Panc1 (cell line): ENCODE measurements around the gene ATXN10. TPM values are rescaled to one million over a fixed set of nuclear protein-coding genes. Genes with fewer than 3 reads are reported as not detected.

Experiments
- ATAC-seq: fragments of 200-7000 bp; cut with Tn5 transposase; 2 replicates; pipeline ENCODE4 v1.9.1; 2020; ENCODE audit warnings: mild to moderate bottlenecking, moderate library complexity
- BruUV-seq: library from RNA; stranded (reverse); fragments of 400-500 nt; replicated peaks from 2 replicates; lab custom pipeline; 2021; lab: Mats Ljungman, UMichigan
- CTCF ChIA-PET: fragments of 300-600 bp; sonication (Branson Sonifier 250); formaldehyde crosslinking; loops from one replicate; lab custom pipeline; 2022; ENCODE audit warnings: antibody characterized with exemption; lab: Charles Lee
- POLR2A ChIA-PET: fragments of 300-600 bp; sonication (Branson Sonifier 250); formaldehyde crosslinking; loops from one replicate; lab custom pipeline; 2022; ENCODE audit warnings: antibody characterized with exemption; lab: Charles Lee
- DNase-seq: peaks from one replicate; pipeline ENCODE4 v3.0.0-alpha.2; 2010; ENCODE audit warnings: low read depth, low spot score
- H3K27ac ChIP-seq: 2 replicates; pipeline ENCODE4 v1.5.1; 2011; ENCODE audit warnings: mild to moderate bottlenecking, low read length, inconsistent platforms
- H3K27me3 ChIP-seq: fragments of 200-500 bp; sonication (Bioruptor generic); 2 replicates; pipeline ENCODE4 v1.6.0; 2014; ENCODE audit warnings: low read length, inconsistent platforms; ENCODE audit not compliant: control insufficient read depth, insufficient read depth
- H3K36me3 ChIP-seq: fragments of 200-500 bp; sonication (Bioruptor generic); 2 replicates; pipeline ENCODE4 v1.5.1; 2014; ENCODE audit warnings: inconsistent platforms, mild to moderate bottlenecking, low read length, moderate library complexity; ENCODE audit not compliant: control insufficient read depth, insufficient read depth
- H3K4me1 ChIP-seq: 2 replicates; pipeline ENCODE4 v1.5.1; 2011; ENCODE audit warnings: inconsistent platforms, mild to moderate bottlenecking, low read length, moderate library complexity; ENCODE audit not compliant: control insufficient read depth, insufficient read depth
- H3K4me3 ChIP-seq, 2 experiments: 2 replicates each; pipeline ENCODE4 v1.5.1; 2011 to 2012; ENCODE audit warnings: low read depth in 2 of 2, low read length in 2 of 2, mild to moderate bottlenecking in 2 of 2, inconsistent platforms in 1 of 2, moderate library complexity in 1 of 2
- H3K9me3 ChIP-seq: fragments of 200-500 bp; sonication (Bioruptor generic); 2 replicates; pipeline ENCODE4 v1.5.1; 2014; ENCODE audit warnings: low read depth, mild to moderate bottlenecking, inconsistent platforms, low read length, moderate library complexity; ENCODE audit not compliant: control insufficient read depth, insufficient read depth
- POLR2AphosphoS5 ChIP-seq: IDR thresholded peaks from 2 replicates; pipeline ENCODE4 v1.6.1; 2012; ENCODE audit warnings: mild to moderate bottlenecking, low read depth, low read length, moderate library complexity
- SIN3A ChIP-seq: IDR thresholded peaks from 2 replicates; pipeline ENCODE4 v1.6.1; 2012; ENCODE audit warnings: low read depth, mild to moderate bottlenecking, low read length, moderate library complexity, borderline replicate concordance; ENCODE audit not compliant: insufficient read depth
- TCF7L2 ChIP-seq: IDR thresholded peaks from 2 replicates; pipeline ENCODE4 v1.6.1; 2011; ENCODE audit warnings: mild to moderate bottlenecking, low read depth, low read length, inconsistent platforms
- in situ Hi-C: cut with HindIII; loops from 2 replicates; pipeline ENCODE4 v1.10.0; 2016; ENCODE audit warnings: low sequenced_read_pairs, low pct_unique_long_range_greater_than_20kb
- intact Hi-C: fragments of 100-400 bp; cut with micrococcal nuclease; formaldehyde crosslinking; loops from one replicate; pipeline ENCODE4 v1.10.0; 2022; ENCODE audit not compliant: unreplicated experiment
- total RNA-seq: library from RNA; stranded (reverse); gene quantifications from one replicate; pipeline ENCODE4 v1.2.1, GENCODE V29; 2021; ENCODE audit not compliant: unreplicated experiment
- TF ChIP-seq, protein P1 (sequence below), 2 experiments: IDR thresholded peaks; 2 replicates each; pipeline ENCODE4 v1.6.1; 2011 to 2012; ENCODE audit warnings: low read depth in 2 of 2, control low read depth in 1 of 2, low read length in 1 of 2, mild to moderate bottlenecking in 1 of 2, moderate library complexity in 1 of 2; ENCODE audit not compliant: insufficient read depth in 1 of 2
- TF ChIP-seq, protein P2 (sequence below): fragments of 450-650 bp; IDR thresholded peaks from 2 replicates; pipeline ENCODE4 v1.5.1; 2017; ENCODE audit warnings: mild to moderate bottlenecking

ATXN10 gene
- total RNA-seq, 1 experiment from 2014 or later = 184 TPM

DNA sequence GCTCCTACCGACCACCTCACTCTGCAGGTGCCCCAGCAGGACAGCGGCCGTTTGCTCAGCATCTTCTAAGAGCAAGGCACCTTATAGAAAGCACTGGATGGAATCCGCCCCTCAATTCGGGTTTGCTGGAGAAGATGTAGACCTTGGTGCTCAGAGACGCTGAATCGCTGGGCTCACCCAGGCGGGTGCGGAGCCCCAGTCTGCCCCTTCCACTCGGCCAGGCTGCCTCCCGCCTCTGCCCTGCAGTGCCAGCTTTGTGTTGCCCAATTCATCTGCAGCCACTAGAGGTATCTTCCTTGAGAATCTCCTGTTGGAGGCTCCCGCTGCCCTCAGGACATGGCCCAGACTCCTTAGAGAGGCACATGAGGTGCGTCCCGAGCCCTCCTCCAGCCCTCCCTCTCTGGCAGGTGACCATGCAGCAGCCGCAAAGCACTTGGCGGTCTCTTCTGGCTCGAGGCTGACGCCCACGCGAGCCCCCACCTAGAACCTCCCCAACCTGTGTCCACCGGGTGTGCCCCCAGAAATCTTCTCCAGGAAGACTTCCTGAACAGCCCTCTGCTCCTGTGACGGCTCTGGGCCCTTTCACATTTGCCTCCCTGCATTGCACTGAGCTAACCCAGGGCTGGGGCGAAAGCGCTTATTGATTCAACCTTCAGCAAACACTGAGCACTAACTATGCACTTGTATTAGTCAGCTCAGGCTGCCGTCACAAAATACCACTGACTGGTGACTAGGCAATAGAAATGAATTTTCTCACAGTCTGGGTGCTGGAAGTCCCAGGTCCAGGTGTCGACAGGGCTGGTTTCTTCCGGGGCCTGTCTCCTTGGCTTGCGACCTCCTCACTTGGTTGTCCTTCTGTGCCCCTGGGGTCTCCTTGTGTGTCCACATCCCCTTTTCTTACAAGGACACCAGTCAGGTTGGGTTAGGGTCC is 187.9 kb downstream of the ATXN10 start:
- CTCF ChIA-PET = interaction anchor here (0.5 kb wide), 1 partner anchor 106 kb away, joined by 9 read pairs; no protein-coding TSS in a partner anchor

DNA sequence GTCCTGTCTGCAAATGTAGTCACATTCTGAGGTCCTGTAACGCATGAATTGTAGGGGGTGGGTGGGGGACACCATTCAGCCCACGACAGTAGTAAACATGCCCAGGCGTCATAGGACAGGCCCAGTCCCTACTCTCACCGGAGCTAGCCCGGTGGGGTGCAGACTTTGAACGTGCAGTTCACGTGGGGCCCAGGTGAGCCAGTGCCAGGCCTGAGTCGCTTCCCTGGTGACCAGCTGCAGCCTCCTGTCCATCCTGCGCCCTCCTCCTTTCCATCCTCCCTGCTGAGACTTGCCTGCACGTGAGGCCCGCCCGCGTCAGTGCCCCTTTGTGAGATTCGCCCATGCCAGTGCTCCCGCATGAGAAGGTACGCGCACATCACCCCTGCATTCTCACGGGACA is 188.6 kb downstream of the ATXN10 start:
- Histone ChIP-seq H3K36me3 (no peaks in the 10 kb centered on the region), H3K27ac (no peak overlapping the region), H3K27me3 (no peaks in the 10 kb centered on the region), H3K9me3 (no peaks in the 10 kb centered on the region), H3K4me3 (no peak overlapping the region), H3K4me1 (0 out of 2 replicates have a peak, but pooled peaks cover 3% of the 10 kb centered on the region)
- ChIA-PET CTCF (no interaction called here), POLR2A (no interaction called here)
- in situ Hi-C loops (no loop called here), intact Hi-C loops (loop anchor here (10.0 kb wide), 1 partner anchor 65 kb away; no protein-coding TSS in a partner anchor)
- TF ChIP-seq TCF7L2 (no peak), POLR2AphosphoS5 (no peak), SIN3A (no peak)
- TF ChIP-seq, protein P1, sequence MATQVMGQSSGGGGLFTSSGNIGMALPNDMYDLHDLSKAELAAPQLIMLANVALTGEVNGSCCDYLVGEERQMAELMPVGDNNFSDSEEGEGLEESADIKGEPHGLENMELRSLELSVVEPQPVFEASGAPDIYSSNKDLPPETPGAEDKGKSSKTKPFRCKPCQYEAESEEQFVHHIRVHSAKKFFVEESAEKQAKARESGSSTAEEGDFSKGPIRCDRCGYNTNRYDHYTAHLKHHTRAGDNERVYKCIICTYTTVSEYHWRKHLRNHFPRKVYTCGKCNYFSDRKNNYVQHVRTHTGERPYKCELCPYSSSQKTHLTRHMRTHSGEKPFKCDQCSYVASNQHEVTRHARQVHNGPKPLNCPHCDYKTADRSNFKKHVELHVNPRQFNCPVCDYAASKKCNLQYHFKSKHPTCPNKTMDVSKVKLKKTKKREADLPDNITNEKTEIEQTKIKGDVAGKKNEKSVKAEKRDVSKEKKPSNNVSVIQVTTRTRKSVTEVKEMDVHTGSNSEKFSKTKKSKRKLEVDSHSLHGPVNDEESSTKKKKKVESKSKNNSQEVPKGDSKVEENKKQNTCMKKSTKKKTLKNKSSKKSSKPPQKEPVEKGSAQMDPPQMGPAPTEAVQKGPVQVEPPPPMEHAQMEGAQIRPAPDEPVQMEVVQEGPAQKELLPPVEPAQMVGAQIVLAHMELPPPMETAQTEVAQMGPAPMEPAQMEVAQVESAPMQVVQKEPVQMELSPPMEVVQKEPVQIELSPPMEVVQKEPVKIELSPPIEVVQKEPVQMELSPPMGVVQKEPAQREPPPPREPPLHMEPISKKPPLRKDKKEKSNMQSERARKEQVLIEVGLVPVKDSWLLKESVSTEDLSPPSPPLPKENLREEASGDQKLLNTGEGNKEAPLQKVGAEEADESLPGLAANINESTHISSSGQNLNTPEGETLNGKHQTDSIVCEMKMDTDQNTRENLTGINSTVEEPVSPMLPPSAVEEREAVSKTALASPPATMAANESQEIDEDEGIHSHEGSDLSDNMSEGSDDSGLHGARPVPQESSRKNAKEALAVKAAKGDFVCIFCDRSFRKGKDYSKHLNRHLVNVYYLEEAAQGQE (IDR thresholded peaks at IDR 0.05; ENCODE audit: insufficient read depth in 1 of 2, low read depth in 2 of 2, low read length in 1 of 2) = no peak
- TF ChIP-seq, protein P2, sequence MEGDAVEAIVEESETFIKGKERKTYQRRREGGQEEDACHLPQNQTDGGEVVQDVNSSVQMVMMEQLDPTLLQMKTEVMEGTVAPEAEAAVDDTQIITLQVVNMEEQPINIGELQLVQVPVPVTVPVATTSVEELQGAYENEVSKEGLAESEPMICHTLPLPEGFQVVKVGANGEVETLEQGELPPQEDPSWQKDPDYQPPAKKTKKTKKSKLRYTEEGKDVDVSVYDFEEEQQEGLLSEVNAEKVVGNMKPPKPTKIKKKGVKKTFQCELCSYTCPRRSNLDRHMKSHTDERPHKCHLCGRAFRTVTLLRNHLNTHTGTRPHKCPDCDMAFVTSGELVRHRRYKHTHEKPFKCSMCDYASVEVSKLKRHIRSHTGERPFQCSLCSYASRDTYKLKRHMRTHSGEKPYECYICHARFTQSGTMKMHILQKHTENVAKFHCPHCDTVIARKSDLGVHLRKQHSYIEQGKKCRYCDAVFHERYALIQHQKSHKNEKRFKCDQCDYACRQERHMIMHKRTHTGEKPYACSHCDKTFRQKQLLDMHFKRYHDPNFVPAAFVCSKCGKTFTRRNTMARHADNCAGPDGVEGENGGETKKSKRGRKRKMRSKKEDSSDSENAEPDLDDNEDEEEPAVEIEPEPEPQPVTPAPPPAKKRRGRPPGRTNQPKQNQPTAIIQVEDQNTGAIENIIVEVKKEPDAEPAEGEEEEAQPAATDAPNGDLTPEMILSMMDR = no peak
- BruUV-seq = no TSS peak
- ATAC-seq (no peak), DNase-seq (no peak)

More for the DNA sequence above, 187.9 kb downstream of the ATXN10 start:
- H3K27ac ChIP-seq = no peak overlapping the region
- DNase-seq (peak; percentile 52), ATAC-seq (peak; percentile 72)
- TF ChIP-seq SIN3A (no peak), POLR2AphosphoS5 (no peak), TCF7L2 (no peak)
- TF ChIP-seq, protein P1 (IDR thresholded peaks at IDR 0.05; ENCODE audit: insufficient read depth in 1 of 2, low read depth in 2 of 2, low read length in 1 of 2) = no peak
- TF ChIP-seq, protein P2 = no peak
- H3K9me3 ChIP-seq = no peaks in the 10 kb centered on the region
- 0 out of 2 replicates have a peak, but pooled peaks cover 3% of the 10 kb centered on the region for H3K4me1 ChIP-seq
- in situ Hi-C loops (no loop called here), intact Hi-C loops (loop anchor here (10.0 kb wide), 1 partner anchor 65 kb away; no protein-coding TSS in a partner anchor)
- H3K4me3 ChIP-seq = no peak overlapping the region
- POLR2A ChIA-PET = no interaction called here
- H3K36me3 ChIP-seq = no peaks in the 10 kb centered on the region; the same call in 1 of the 2 replicates
- no peaks in the 10 kb centered on the region for H3K27me3 ChIP-seq
- BruUV-seq = no TSS peak
